ENCODE measurements around the gene RFC4.
A peak's percentile ranks its signal among the peaks of the same experiment; 100 is the strongest.

The RFC4 gene

GRCh38 chr3:186785495-186786018, 20.7 kb downstream of the RFC4 start:
- DNase-seq = no peak

- DNase-seq = no peak
These were observed 21.3 kb downstream of the RFC4 start for GRCh38 chr3:186784820-186785494.

GRCh38 chr3:186783731-186784515, 22.4 kb downstream of the RFC4 start:
- peak; percentile 89 for DNase-seq

GRCh38 chr3:186783058-186783730, 23.1 kb downstream of the RFC4 start, which contains the start of gene EIF4A2:
TSS of gene EIF4A2 (plus strand) at chr3:186783577. CDS start at chr3:186783611, 34 bp downstream.
- peak; percentile 94 for DNase-seq

- no peak for DNase-seq
These were observed 23.7 kb downstream of the RFC4 start for GRCh38 chr3:186782542-186783057.

GRCh38 chr3:186779204-186779603, 27.1 kb downstream of the RFC4 start:
- no peak for DNase-seq

GRCh38 chr3:186775999-186776398, 30.3 kb downstream of the RFC4 start:
- DNase-seq = no peak

GRCh38 chr3:186772701-186773417, 33.4 kb downstream of the RFC4 start:
- DNase-seq = peak; percentile 72

GRCh38 chr3:186772281-186772694, 34.0 kb downstream of the RFC4 start:
- DNase-seq = no peak

- DNase-seq = no peak
These were observed 45.3 kb downstream of the RFC4 start for GRCh38 chr3:186760897-186761447.

GRCh38 chr3:186760141-186760833, 46.0 kb downstream of the RFC4 start:
- DNase-seq = no peak

- no peak for DNase-seq
These were observed 46.9 kb downstream of the RFC4 start for GRCh38 chr3:186759231-186759930.

GRCh38 chr3:186757686-186758220, 48.5 kb downstream of the RFC4 start:
- DNase-seq = no peak

- no peak for DNase-seq
These were observed 49.1 kb downstream of the RFC4 start for GRCh38 chr3:186757214-186757613.

- no peak for DNase-seq
These were observed 51.4 kb downstream of the RFC4 start for GRCh38 chr3:186754871-186755270.

- no peak for DNase-seq
These were observed 52.3 kb downstream of the RFC4 start for GRCh38 chr3:186754006-186754405.

- DNase-seq = no peak
These were observed 54.8 kb downstream of the RFC4 start for GRCh38 chr3:186751480-186751879.

GRCh38 chr3:186750316-186750715, 56.0 kb downstream of the RFC4 start:
- DNase-seq = no peak

- DNase-seq = peak; percentile 44
These were observed 60.3 kb downstream of the RFC4 start for GRCh38 chr3:186746008-186746407.

GRCh38 chr3:186743666-186744065, 62.6 kb downstream of the RFC4 start:
- DNase-seq = no peak
